Neural cell (in vitro differentiated cells): Measurements from ENCODE around the gene KRT82.

ENCODE experiments used
- CTCF ChIP-seq: fragments of 450-650 bp; IDR thresholded peaks from 2 replicates; pipeline ENCODE4 v1.5.1; 2014; ENCODE audit warnings: antibody characterized with exemption, mild to moderate bottlenecking, moderate library complexity; ENCODE audit not compliant: poor library complexity, severe bottlenecking
- EP300 ChIP-seq: fragments of 450-650 bp; conservative IDR thresholded peaks from 2 replicates; pipeline ENCODE4 v1.6.1; 2014; ENCODE audit warnings: antibody characterized with exemption, mild to moderate bottlenecking, moderate library complexity; ENCODE audit not compliant: poor library complexity, severe bottlenecking
- EZH2 ChIP-seq: fragments of 200-600, 300-800 bp; shearing (Covaris generic), sonication (generic); IDR thresholded peaks from 2 replicates; pipeline ENCODE4 v1.6.1; 2014; ENCODE audit warnings: antibody characterized with exemption, low read length, borderline replicate concordance, mild to moderate bottlenecking; ENCODE audit not compliant: insufficient read depth, poor library complexity, severe bottlenecking
- POLR2AphosphoS5 ChIP-seq: IDR thresholded peaks from 2 replicates; pipeline ENCODE4 v1.6.1; 2012
- RAD21 ChIP-seq: fragments of 450-650 bp; conservative IDR thresholded peaks from 2 replicates; pipeline ENCODE4 v1.6.1; 2014; ENCODE audit warnings: antibody characterized with exemption, mild to moderate bottlenecking, moderate library complexity
- REST ChIP-seq: IDR thresholded peaks from 2 replicates; pipeline ENCODE4 v1.6.1; 2012; ENCODE audit warnings: borderline replicate concordance
- SMC3 ChIP-seq: fragments of 450-650 bp; conservative IDR thresholded peaks from 2 replicates; pipeline ENCODE4 v1.6.1; 2014; ENCODE audit warnings: antibody characterized with exemption, mild to moderate bottlenecking, moderate library complexity; ENCODE audit not compliant: poor library complexity

- TF ChIP-seq CTCF (no peak), EP300 (no peak), RAD21 (no peak), POLR2AphosphoS5 (no peak), REST (no peak), EZH2 (no peak), SMC3 (no peak)
Observed at GRCh38 chr12:52400906-52401305, 5.2 kb downstream of the KRT82 start.
